Adipocyte (in vitro differentiated cells): Measurements from ENCODE around the gene MUC22.

ENCODE experiments used
- DNase-seq: peaks from one replicate; pipeline ENCODE4 v3.0.0-alpha.2; 2015; ENCODE audit warnings: low read depth
- H3K27me3 ChIP-seq: replicated peaks from 2 replicates; pipeline ENCODE4 v1.7.0; 2013; ENCODE audit warnings: mild to moderate bottlenecking, low read length, moderate library complexity; ENCODE audit not compliant: control insufficient read depth, insufficient read depth
- H3K36me3 ChIP-seq: 2 replicates; pipeline ENCODE4 v1.7.0; 2013; ENCODE audit warnings: low read length, mild to moderate bottlenecking, moderate library complexity; ENCODE audit not compliant: control insufficient read depth, insufficient read depth, severe bottlenecking
- H3K4me1 ChIP-seq: 2 replicates; pipeline ENCODE4 v1.7.0; 2013; ENCODE audit warnings: mild to moderate bottlenecking, low read length, moderate library complexity; ENCODE audit not compliant: control insufficient read depth, insufficient read depth
- H3K4me3 ChIP-seq: 2 replicates; pipeline ENCODE4 v1.7.0; 2013; ENCODE audit warnings: mild to moderate bottlenecking, low read length, moderate library complexity
- H3K9ac ChIP-seq: 2 replicates; pipeline ENCODE4 v1.7.0; 2013; ENCODE audit warnings: mild to moderate bottlenecking, low read length, moderate library complexity
- H3K9me3 ChIP-seq: 2 replicates; pipeline ENCODE4 v1.7.0; 2013; ENCODE audit warnings: mild to moderate bottlenecking, low read length, moderate library complexity; ENCODE audit not compliant: control insufficient read depth

The MUC22 gene

DNA sequence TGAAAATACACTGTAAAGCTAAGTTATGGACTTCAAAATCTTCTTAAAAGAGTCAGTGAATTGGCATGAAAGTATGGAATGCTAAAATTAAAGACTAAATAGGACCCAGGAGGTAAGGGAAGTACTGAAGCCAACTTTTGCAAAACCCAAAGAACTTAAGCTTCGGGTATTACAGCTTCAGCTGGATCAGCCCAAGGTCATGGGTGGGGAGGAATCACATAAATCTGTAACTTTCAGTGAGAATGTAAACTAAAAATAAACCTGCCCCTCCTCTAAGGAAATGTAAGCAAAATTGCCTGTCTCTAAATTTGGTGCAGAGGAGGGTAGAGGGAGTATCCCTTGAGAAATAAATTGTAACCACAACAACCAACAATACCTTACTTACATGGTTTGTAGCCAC lies 31.1 kb upstream of the MUC22 start:
- Histone ChIP-seq H3K9ac (no peak overlapping the region), H3K4me1 (peaks cover 17% of the 10 kb centered on the region), H3K9me3 (no peaks in the 10 kb centered on the region), H3K4me3 (no peak overlapping the region), H3K27me3 (peaks cover 15% of the 10 kb centered on the region), H3K36me3 (no peaks in the 10 kb centered on the region)
- DNase-seq: peak; percentile 64

GRCh38 chr6:30979690-30980089 lies 30.6 kb upstream of the MUC22 start:
- DNase-seq: no peak
- peaks cover 17% of the 10 kb centered on the region for H3K4me1 ChIP-seq
- peaks cover 15% of the 10 kb centered on the region for H3K27me3 ChIP-seq
- H3K4me3 ChIP-seq: no peak overlapping the region
- H3K9ac ChIP-seq: no peak overlapping the region
- H3K9me3 ChIP-seq: no peaks in the 10 kb centered on the region
- H3K36me3 ChIP-seq: no peaks in the 10 kb centered on the region

DNA sequence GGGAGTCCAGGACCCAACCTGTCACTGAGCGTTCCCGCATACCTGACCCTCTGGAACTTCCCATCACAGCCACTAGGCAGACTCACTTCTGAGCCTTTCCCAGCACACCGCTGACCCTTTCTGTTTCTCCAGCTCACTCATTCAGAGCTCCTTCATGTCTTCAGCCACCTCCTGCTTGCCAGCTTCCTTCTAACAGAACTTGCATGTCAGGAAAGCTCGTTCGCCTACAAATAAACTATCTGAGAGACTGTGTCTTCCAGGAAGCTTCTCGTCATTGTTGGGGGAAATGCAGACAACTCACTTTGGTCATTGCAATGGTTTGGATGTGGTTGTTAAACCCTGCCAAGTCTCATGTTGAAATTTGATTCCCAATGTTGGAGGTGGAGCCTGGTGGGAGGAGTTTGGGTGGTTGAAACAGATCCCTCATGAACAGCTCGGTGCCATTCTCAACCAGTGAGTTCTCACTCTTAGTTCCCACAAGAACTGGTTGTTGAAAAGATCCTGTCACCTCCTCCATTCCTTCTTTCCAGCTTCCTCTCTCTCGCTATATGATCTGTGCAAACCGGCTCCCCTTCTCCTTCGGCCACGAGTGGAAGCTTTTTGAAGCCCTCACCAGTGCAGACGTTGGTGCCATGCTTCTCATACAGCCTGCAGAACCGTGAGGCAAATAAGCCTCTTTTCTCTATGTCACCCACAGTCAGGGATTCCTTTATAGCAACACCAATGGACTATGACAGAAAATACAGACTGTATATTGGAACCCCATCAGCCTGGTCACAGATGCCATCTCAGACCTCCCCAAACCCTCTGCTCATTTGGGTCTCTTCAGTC lies 28.1 kb upstream of the MUC22 start:
- DNase-seq: peak; percentile 73
- no peaks in the 10 kb centered on the region for H3K36me3 ChIP-seq

GRCh38 chr6:30983439-30983838 lies 26.8 kb upstream of the MUC22 start, which contains the start of gene MUC21:
Gene MUC21, plus strand, starts transcription at chr6:30983718. Its CDS starts 241 bp downstream, at chr6:30983959.
- Histone ChIP-seq H3K36me3 (no peaks in the 10 kb centered on the region), H3K27me3 (peaks cover 14% of the 10 kb centered on the region), H3K4me1 (peaks cover 17% of the 10 kb centered on the region), H3K9me3 (no peaks in the 10 kb centered on the region), H3K4me3 (peak within 1 kb of the TSS; percentile 66), H3K9ac (no peak within 1 kb of the TSS)
- DNase-seq: no peak

More for the DNA sequence above, 28.1 kb upstream of the MUC22 start:
- peaks cover 14% of the 10 kb centered on the region for H3K27me3 ChIP-seq
- no peak overlapping the region for H3K9ac ChIP-seq
- H3K4me1 ChIP-seq: peaks cover 17% of the 10 kb centered on the region
- no peaks in the 10 kb centered on the region for H3K9me3 ChIP-seq
- peak overlapping the region; percentile 66 for H3K4me3 ChIP-seq

DNA sequence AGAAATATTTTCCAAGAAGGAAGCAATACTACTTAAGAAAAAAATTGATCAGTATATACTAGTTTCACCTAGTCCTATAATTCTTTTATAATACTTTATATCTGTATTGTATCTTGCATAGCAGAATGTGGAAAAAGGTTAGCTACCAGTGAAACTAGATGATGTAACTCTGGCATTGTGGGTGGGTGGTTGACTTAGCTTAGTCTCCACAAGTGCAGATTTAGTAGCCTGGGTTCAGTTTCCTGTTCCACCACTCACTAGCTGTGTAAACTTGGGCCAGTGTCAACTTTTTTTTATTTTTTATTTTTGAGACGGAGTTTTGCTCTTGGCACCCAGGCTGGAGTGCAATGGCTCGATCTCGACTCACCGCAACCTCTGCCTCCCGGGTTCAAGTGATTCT lies 24.8 kb upstream of the MUC22 start:
- DNase-seq: no peak
- Histone ChIP-seq H3K4me1 (peaks cover 9% of the 10 kb centered on the region), H3K4me3 (no peak overlapping the region), H3K9me3 (no peaks in the 10 kb centered on the region), H3K36me3 (no peaks in the 10 kb centered on the region), H3K9ac (no peak overlapping the region), H3K27me3 (peaks cover 14% of the 10 kb centered on the region)

DNA sequence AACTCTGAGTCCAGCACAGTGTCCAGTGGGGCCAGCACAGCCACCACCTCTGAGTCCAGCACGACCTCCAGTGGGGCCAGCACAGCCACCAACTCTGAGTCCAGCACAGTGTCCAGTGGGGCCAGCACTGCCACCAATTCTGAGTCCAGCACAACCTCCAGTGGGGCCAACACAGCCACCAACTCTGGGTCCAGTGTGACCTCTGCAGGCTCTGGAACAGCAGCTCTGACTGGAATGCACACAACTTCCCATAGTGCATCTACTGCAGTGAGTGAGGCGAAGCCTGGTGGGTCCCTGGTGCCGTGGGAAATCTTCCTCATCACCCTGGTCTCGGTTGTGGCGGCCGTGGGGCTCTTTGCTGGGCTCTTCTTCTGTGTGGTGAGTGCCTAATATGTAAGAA lies 23.0 kb upstream of the MUC22 start:
- peaks cover 4% of the 10 kb centered on the region for H3K4me1 ChIP-seq
- H3K36me3 ChIP-seq: no peaks in the 10 kb centered on the region
- no peak overlapping the region for H3K9ac ChIP-seq
- peaks cover 14% of the 10 kb centered on the region for H3K27me3 ChIP-seq
- no peaks in the 10 kb centered on the region for H3K9me3 ChIP-seq
- no peak overlapping the region for H3K4me3 ChIP-seq
- DNase-seq: no peak

DNA sequence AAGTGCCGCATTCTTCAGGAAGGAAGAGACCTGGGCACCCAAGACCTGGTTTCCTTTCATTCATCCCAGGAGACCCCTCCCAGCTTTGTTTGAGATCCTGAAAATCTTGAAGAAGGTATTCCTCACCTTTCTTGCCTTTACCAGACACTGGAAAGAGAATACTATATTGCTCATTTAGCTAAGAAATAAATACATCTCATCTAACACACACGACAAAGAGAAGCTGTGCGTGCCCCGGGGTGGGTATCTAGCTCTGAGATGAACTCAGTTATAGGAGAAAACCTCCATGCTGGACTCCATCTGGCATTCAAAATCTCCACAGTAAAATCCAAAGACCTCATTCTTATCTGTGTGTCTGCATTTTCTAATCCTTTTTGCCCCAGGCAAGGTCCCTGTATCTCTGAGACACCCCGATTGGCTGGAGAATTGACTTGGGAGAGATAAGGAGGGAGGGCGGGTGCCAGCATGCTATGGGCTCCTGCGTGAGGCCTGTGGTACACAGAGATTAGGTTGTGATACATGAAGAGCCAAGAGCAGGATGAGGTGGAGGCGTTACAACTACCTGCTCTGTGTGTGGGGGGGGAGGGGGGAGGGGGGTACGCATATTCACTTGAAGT lies 22.0 kb upstream of the MUC22 start:
- Histone ChIP-seq H3K27me3 (peaks cover 10% of the 10 kb centered on the region), H3K9ac (no peak overlapping the region), H3K4me3 (no peak overlapping the region), H3K4me1 (no peaks in the 10 kb centered on the region), H3K9me3 (no peaks in the 10 kb centered on the region), H3K36me3 (no peaks in the 10 kb centered on the region)
- no peak for DNase-seq

- no peaks in the 10 kb centered on the region for H3K4me1 ChIP-seq
- DNase-seq: no peak
- no peaks in the 10 kb centered on the region for H3K36me3 ChIP-seq
- no peak overlapping the region for H3K4me3 ChIP-seq
- peaks cover 4% of the 10 kb centered on the region for H3K27me3 ChIP-seq
- no peaks in the 10 kb centered on the region for H3K9me3 ChIP-seq
- no peak overlapping the region for H3K9ac ChIP-seq
These were observed 19.7 kb upstream of the MUC22 start for GRCh38 chr6:30990422-30991086.

- DNase-seq: no peak
- H3K27me3 ChIP-seq: no peaks in the 10 kb centered on the region
- no peaks in the 10 kb centered on the region for H3K4me1 ChIP-seq
- no peaks in the 10 kb centered on the region for H3K36me3 ChIP-seq
- no peak overlapping the region for H3K9ac ChIP-seq
- H3K4me3 ChIP-seq: no peak overlapping the region
- no peaks in the 10 kb centered on the region for H3K9me3 ChIP-seq
These were observed 18.4 kb upstream of the MUC22 start for GRCh38 chr6:30991891-30992290.

DNA sequence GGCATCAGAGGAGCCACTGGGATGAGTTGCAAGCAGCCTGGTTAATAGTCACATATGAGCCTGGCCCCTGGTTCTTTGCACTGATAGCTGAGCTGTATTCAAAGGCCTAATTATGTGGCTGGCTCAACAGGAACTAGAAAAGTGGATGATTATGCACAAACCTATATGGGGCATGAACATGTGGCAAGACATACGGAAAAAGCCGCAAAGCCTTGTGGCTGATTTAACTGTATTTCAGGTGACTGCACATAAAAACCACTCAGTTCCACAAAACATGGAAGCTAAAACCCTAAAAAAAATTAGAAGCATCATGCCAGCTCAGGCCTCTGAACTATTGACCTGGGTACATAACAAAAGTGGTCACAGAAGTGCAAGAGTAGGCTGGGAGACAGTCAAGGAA lies 13.0 kb upstream of the MUC22 start:
- no peak for DNase-seq

DNA sequence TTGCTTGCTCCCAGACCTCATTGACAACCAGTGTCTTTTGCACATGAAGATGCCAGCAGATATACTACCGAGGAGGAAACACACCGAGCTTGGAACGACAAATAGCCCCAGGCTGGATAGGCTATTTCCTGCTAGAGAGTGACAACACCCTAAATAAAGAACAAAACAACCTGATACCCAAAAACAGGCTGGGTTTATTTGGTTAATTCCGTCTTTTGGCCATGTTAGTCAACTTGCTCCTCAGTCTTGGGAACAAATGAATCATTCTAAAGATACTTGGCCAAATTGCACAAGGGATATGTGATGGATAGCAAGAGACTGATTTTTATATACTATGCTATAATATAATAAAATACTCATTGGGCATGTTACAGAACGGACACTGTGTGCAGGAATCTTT lies 11.5 kb upstream of the MUC22 start:
- peak; percentile 76 for DNase-seq
- no peaks in the 10 kb centered on the region for H3K9me3 ChIP-seq
- peaks cover 14% of the 10 kb centered on the region for H3K4me1 ChIP-seq
- H3K36me3 ChIP-seq: no peaks in the 10 kb centered on the region
- H3K27me3 ChIP-seq: peaks cover 3% of the 10 kb centered on the region
- H3K4me3 ChIP-seq: no peak overlapping the region
- no peak overlapping the region for H3K9ac ChIP-seq

More for the DNA sequence above, 13.0 kb upstream of the MUC22 start:
- H3K27me3 ChIP-seq: peaks cover 3% of the 10 kb centered on the region
- H3K9ac ChIP-seq: no peak overlapping the region
- no peak overlapping the region for H3K4me3 ChIP-seq
- H3K36me3 ChIP-seq: no peaks in the 10 kb centered on the region
- peaks cover 14% of the 10 kb centered on the region for H3K4me1 ChIP-seq
- no peaks in the 10 kb centered on the region for H3K9me3 ChIP-seq
